GM19372 (cell line): Measurements from ENCODE around the gene CAV3.

Source experiments
- ATAC-seq: cut with Tn5 transposase; IDR thresholded peaks from one replicate; pipeline ENCODE4 v1.9.1; 2021; ENCODE audit warnings: mild to moderate bottlenecking, low read depth, moderate library complexity; ENCODE audit not compliant: unreplicated experiment

CAV3 gene

GRCh38 chr3:8759038-8759707 is 25.6 kb downstream of the CAV3 start:
- ATAC-seq, result no peak

- ATAC-seq, result no peak
Observed at GRCh38 chr3:8760091-8760490, 26.5 kb downstream of the CAV3 start.

DNA sequence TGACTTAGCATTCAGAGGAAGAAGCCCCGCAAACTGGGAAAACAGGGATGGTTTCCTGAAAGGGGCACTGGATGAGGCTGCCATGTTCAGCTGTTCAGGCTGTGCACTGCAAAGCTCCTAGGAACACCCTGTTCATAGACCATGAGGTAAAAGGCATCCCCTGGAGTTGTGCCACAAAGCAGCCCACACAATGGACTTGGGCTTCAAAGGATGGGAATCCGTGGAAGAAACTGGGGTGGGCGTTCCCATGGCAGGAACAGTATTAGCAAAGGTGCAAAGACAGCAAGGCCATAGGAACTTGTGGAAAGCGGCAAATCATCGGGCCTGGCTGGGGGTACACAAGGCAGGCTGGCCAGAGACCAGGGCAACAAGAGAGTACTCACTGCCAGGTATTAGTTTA is 26.9 kb downstream of the CAV3 start:
- ATAC-seq, result no peak

GRCh38 chr3:8761866-8762265 is 28.3 kb downstream of the CAV3 start:
- no peak for ATAC-seq

DNA sequence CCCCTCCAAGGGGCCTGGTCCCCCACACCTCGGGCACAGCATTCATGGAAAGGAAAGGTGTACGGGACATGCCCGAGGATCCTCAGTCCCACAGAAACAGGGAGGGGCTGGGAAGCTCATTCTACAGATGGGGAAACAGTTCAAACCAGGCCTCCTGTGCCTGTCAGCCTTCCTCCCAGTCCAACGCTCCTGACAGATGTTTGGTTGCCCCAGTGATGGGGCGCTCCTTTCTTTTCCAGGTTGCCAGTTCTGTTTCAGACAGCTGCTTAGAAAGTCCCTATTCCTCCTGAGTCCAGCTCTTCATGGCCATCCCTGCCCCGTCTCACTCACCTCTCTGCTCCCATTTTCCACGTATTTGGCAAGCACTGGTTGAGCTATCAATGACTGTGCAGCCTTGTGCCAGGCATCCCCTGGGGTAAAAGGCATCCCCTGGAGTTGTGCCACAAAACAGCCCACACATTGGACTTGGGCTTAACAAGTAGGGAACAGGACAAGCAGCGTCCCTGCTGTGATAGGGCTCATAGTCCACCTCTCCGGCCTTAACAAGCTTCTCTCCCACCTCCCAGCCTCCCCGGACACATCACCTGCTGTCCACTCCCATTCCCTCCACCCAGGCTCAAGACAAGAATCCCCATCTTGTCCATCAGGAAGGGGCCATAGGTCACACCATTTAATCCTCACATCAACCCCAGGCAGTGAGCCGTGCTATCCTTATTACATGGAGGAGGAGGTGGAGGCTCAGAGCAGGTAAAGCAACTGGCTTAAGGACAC is 29.2 kb downstream of the CAV3 start:
- ATAC-seq, result no peak

DNA sequence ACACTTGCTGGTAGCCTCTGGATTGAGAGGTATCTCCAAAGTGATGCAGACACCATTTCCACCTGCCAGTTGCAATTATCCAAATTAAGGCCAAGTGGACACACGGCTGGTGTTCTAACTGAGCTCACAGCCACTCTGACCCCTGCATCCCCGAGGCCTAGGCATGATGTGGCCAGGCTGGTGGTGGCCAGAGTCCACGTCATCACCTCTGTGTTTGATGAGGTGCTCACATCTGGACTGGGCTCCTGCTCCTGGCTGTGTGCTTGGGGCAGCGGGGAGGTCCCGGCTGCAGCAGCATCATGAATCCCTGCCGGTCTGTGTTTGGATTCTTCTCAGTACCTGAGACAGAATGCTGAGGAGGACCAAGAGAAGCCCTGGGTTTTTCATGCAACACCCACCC is 30.9 kb downstream of the CAV3 start:
- no peak for ATAC-seq

GRCh38 chr3:8765528-8765927 is 31.9 kb downstream of the CAV3 start:
- ATAC-seq, result no peak

GRCh38 chr3:8766148-8766547 is 32.5 kb downstream of the CAV3 start:
- ATAC-seq, result no peak

DNA sequence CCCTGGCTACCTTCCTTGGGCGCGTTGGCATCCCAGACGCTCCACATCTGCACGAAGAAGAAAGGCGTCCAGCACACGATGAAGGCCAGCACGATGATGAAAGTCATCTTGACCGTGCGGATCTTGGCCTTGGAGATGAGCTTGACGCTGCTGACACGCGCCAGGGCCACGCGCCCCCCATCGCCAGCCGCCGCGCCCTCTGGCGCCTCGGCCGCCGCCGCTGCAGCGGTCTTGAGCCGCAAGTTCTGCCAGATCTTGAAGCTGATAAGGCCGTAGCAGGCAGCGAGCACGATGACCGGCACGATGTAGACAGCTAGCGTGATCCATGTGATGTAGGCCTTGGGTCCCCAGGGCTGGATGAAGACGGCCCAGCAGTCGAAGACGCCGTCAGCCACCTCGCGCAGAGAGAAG is 33.7 kb downstream of the CAV3 start:
- ATAC-seq, result no peak

DNA sequence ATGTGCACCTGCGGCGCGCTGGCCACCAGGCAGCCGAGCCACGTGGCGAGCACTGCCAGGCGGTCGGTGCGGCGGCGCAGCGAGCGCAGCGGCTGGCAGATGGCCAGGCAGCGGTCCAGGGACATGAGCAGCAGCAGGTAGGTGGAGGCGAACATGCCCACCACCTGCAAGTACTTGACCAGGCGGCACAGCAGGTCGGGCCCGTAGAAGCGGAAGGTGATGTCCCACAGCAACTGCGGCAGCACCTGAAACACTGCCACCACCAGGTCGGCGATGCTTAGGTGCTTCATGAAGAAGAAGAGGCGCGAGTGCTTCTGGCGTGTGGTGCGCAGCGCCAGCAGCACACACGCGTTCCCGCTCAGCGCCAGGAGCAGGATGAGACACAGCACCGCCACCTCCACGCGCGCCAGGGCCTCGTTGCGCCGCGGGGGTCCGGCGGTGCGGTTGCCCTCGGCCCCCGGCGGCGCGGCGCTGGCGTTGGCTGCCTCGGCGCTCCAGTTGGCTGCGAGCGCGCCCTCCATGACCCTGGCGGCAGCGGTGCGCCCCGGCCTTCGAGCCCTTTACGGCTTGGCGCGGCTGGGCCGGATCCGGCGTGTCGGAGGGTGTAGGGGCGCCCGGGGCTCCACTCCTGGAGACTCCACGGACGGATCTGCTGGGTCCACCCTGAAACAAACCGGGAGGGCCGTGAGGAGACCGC is 34.2 kb downstream of the CAV3 start:
- ATAC-seq, result peak; percentile 51

- ATAC-seq, result peak; percentile 10
Observed at GRCh38 chr3:8768364-8769087, 34.9 kb downstream of the CAV3 start.

GRCh38 chr3:8769088-8769822 is 35.7 kb downstream of the CAV3 start, which contains the start of gene OXTR:
Gene OXTR, minus strand, starts transcription at chr3:8769613. Its CDS starts 1,426 bp downstream, at chr3:8768187.
- ATAC-seq, result peak; percentile 70

GRCh38 chr3:8773941-8774542 is 40.4 kb downstream of the CAV3 start:
- ATAC-seq, result no peak

DNA sequence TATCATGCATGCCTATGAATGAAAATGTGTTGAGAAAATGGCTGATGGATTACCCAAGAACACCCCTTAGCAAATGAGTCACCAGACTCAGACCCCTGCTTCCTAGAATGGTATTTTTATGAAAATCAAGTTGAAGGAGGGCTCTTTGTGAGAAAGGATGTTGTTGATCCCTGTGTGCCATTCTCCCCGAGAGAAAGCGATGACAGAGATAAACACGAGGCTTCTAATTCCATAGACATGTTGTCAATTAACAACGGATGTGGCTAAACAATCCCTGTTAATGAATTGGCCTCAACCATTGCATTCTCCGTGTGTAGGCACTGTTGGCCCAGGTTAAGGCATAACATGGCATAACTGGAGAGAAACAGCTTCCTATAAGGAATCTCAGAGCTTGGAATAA is 41.6 kb downstream of the CAV3 start:
- no peak for ATAC-seq

DNA sequence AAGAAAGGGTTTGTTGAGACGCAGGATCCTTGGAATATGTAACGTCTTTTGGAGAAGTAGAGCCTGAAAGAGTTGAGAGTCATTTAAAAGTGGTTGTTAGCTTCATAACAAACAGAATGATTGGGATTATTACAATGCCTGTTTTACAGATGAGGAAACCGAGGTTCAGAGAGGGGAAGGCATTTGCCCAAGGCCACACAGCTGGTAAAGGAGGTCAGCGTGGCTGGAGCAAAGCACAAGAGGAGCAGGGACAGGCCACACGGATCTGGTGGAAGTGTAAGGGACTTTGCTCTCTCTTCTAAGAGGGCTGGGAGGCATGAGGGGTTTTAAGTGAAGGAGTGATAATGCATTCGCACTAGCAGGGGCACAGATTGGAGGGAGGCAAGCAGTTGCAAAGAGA is 42.0 kb downstream of the CAV3 start:
- ATAC-seq, result no peak

DNA sequence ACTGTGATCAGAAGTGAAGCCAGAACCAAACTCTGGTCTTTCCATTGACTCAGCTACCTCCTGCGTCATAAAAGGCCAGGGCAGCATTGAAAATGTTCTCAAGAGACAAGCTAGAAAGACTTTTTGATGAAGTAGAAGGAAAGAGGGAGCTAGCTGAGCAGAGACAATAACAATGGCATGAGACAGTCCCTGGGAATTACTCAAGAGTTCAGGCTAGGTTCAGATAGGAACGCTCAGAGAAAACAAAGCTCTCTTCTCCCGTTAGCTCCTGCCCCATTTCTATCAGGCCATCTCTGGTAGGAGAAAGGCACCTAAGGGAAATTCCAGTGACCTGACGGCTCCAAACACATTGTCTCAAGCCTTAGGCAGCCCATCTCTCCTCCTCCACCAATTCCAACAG is 42.8 kb downstream of the CAV3 start:
- no peak for ATAC-seq

- peak; percentile 70 for ATAC-seq
Observed at GRCh38 chr3:8777201-8777977, 43.8 kb downstream of the CAV3 start.

DNA sequence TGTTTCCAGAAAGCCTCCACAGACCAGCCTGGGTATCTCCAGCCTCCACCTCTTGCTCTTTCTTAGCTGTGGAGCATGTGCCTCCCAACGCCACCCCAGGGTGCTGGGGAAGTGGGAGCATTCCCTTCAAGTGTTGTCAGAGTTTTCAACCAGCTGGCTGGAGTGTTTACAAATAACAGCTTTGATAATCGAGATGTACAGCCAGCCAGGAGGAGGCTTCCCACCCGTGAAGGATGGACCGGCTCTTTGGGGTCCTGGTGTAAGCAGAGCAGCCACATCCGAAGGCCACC is 44.3 kb downstream of the CAV3 start:
- no peak for ATAC-seq

DNA sequence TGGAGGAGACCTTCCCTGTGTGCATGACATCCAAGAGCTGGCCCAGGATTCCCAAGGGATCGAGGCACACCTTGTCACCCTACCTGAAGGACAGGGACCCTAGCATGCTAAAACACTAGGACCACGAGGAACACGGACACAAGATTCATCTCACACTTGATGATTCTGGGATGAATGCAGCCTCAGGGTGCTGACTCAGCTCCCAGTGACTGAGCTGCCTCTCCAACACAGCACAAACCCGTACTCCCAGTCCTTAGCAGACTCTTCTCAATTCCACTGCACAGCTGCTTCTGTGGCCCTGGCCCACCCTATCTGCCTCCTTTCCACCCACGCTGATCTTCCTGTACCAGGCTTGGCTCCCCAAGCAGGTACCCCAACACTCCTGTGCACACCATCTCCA is 44.9 kb downstream of the CAV3 start:
- ATAC-seq, result no peak
